ENCODE measurements around the gene PRPF38A.

- no peak for TF ChIP-seq POLR2A (IDR thresholded peaks at IDR 0.05; ENCODE audit: low read depth, low read length)
- no peak for TF ChIP-seq CTCF (conservative IDR thresholded peaks at IDR 0.05; ENCODE audit: low read depth, low read length)
- TF ChIP-seq RAD21 (IDR thresholded peaks at IDR 0.05; ENCODE audit: low read length) = no peak
- no peak for TF ChIP-seq BHLHE40 (IDR thresholded peaks at IDR 0.05; ENCODE audit: low read depth, low read length)
- no peak for TF ChIP-seq USF2 (IDR thresholded peaks at IDR 0.05; ENCODE audit: low read depth, low read length)
- TF ChIP-seq CHD1 (IDR thresholded peaks at IDR 0.05; ENCODE audit: low read depth, low read length) = no peak
- TF ChIP-seq ELK1 (IDR thresholded peaks at IDR 0.05; ENCODE audit: borderline replicate concordance, low read depth, low read length) = no peak
- no peak for TF ChIP-seq MXI1 (IDR thresholded peaks at IDR 0.05; ENCODE audit: borderline replicate concordance, low read depth, low read length)
- no peak for TF ChIP-seq MAZ (IDR thresholded peaks at IDR 0.05; ENCODE audit: borderline replicate concordance, low read depth, low read length)
- TF ChIP-seq RCOR1 (IDR thresholded peaks at IDR 0.05; ENCODE audit: insufficient replicate concordance, low read length) = no peak
Measured at GRCh38 chr1:52460694-52461093, 56.3 kb downstream of the PRPF38A start.
